SHP77 (cell line): ENCODE data around the gene ZNF484.
"Not testable (repeated sequence)": the region's sequence is repeated elsewhere in the genome, so short reads cannot be mapped to it uniquely, and the experiment has no call there.

Experiments
- DNase-seq, 2 experiments: peaks; one replicate each; lab custom pipeline; 2025; lab: John Stamatoyannopoulos, UW

ZNF484 gene

DNA sequence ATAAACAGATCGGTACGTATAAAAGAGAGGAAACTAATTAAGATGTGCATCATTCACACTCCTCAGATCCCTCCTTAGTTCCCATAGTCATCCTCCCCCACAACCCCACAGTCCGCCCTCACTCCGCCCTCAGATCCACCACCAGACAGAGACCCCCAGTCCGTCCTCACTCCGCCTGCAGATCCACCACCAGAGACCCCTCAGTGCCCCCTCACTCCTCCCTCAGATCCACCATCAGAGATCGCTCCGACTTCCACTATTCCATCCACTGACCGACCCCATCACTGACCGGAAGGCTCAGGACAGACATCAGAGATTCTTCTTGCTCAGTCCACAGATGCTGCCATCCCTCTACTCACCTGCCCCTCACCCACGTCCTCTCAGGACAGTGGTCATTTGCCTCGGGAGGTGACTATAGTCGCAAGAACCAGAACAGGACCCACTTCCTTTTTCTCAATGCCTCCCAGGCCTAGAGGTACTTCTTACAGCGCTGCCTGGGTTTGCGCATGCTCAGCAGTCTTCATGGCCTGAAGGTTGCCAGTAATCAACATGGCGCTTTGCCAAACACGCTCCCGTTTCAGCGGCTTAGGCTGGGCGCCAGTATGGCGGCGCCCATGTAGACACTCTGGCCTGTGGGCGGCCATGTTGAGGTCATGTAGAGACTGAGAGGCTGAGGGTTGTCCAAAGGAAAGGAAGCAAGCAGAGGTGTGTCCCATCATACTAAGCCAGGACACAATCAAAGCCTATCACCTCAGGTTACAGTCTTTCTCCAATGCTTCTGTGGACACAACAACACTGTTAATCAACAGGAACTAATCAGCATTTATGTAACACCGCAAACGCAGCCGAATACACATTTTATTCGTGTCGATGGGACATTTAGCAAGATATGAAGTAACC, at the start of gene ZNF484:
TSS of gene ZNF484 (minus strand) at position 508 of the 900 bp plus-strand sequence. CDS start 3,009 bp downstream, outside the sequence.
- peak; percentile 96 to 99 for DNase-seq

DNA sequence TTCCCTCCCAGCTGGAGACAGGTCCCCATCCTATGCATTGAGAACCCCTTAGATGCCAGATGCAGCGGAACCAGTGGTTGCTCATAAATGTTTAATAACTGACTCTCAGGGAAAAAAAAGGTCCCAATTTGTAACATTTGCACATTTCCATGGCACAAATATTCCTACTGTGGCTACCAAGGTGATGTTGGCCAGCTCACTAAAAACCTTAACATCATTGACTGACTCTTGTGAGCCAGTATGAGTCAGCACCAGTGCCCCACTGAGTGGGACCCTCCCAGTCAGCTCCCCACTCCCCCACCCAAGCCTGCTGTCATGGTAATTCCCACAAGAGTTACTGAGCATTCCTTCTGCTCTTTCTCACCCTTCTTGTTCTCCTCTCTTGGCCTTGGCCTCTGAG, 42.6 kb upstream of the ZNF484 start:
- DNase-seq, result no peak

DNA sequence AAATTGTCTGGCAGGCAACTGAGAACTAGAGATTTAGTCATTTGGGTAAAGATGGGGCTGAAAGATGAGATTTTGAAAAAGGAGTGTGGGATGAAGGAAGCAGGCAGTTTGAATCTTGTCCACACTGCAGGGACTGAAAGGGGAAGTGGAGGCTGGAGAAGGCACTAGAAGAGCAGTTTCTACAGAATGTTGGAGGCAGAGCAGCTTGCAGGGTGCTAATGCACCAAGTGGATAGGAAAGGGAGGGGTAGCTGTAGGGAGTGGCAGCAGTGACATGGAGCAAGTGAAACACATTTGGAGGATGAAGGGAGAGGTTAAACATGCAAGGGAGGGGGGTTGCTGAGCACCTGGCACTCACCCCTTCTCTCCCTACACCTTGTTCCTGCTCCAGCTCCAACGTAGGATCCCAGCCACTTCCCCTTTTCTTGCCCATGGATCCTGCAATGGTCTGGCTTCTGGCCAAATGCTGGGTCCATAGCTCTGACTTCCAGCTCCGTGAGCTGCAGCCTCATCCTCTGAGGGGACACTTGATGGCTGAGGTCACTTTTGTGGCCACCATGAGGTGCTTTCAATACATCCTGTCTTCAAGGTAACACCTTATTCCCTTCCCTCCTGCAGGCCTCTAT, 39.5 kb upstream of the ZNF484 start:
- peak; percentile 10 to 16 for DNase-seq

DNA sequence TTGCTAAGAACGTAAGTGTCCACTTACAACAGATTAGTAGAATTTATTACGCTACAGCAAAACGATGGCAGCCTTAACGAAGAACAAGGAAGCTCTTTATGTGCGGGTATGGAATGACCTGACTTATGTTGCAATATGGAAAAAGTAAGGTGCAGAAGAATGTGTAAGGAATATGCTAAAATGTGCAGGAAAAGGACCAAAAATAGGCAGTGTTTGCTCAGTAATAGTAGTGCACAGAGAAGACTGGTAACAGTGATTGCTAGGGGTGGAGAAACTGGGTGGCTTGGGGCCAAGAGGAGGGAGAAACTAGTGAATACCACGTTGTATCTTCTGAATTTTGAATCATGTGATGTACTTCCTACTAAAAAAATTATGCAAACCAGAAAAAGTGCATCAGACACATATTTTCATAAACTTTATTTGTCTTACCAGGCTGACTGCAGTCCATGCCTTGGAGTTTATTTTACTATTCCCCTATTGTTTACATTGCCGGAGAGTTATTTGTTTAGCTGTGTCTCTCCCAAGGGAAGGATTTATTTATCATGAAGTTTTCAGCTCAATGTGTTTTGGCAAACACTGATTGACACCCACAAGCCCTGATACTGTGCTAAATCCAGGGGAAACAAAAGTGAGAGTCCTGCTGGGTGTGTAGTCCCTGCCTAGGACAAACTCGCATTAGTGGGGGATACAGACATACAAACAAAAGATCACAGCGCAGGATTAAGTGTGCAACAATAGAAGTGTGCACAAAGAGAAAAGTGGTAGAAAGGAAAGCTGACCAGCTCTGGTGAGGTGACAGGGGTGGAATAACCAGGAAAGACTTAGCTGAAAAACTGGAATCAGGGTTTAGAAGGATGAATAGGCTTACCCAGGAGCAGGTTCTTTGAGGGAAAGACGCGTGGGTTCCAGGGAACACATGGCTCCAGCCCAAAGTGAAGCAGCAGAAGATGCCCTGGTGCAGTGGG, 34.0 kb upstream of the ZNF484 start:
- no peak for DNase-seq

DNA sequence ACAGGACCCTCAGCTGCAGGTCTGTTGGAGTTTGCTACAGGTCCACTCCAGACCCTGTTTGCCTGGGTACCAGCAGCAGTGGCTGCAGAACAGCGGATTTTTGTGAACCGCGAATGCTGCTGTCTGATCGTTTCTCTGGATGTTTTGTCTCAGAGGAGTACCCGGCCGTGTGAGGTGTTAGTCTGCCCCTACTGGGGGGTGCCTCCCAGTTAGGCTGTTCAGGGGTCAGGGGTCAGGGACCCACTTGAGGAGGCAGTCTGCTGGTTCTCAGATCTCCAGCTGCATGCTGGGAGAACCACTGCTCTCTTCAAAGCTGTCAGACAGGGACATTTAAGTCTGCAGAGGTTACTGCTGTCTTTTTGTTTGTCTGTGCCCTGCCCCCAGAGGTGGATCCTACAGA, 27.3 kb upstream of the ZNF484 start:
- DNase-seq, result not testable (repeated sequence)

DNA sequence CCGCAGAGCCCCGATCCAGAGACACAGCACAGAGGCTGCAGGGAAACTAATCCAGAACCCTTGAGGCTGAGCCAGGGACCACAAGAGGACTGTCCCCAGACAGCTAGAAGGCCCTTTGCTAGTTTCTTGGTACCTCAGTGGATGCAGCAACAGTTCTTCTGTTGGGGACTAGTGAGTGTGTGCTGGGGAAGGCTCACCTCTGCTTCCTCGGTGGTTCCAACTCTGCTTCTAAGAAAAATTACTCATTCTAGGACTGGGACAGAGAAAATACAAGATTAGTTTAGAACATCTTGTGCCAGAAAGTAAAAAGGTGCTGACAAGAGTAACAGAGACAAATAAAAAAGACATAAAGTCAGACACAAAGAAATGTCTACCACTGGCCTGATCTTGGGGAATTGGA, 19.5 kb upstream of the ZNF484 start:
- DNase-seq, result no peak

DNA sequence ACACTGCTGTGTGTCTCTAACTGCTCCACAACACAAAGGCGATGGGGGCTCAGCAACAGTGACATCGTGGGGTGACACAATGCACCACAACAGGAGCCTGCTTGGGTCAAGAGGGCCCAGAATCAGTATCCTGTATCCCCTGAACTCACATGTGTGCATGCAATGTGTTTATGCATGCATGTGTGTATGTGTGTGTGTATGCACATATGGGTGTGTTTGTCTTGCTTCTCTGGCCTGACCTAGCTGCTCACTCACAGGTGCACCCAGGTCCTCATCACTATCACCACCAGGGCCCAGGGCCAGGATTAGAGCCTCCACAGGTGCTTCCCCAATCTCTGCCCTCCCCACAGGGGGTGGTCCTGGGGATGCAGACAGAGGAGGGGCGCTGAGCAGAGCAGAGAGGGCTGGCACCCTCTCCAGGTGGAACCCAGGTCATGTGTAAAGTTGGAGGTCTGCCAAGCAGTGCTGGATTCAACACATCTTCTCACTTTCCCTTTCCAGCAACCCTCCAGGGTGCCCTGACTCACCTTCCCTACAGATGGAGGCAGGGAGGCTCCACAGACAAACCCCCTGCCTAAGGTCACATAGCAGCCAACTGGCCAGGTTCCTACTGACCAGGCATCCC, 18.1 kb upstream of the ZNF484 start:
- DNase-seq, result no peak

DNA sequence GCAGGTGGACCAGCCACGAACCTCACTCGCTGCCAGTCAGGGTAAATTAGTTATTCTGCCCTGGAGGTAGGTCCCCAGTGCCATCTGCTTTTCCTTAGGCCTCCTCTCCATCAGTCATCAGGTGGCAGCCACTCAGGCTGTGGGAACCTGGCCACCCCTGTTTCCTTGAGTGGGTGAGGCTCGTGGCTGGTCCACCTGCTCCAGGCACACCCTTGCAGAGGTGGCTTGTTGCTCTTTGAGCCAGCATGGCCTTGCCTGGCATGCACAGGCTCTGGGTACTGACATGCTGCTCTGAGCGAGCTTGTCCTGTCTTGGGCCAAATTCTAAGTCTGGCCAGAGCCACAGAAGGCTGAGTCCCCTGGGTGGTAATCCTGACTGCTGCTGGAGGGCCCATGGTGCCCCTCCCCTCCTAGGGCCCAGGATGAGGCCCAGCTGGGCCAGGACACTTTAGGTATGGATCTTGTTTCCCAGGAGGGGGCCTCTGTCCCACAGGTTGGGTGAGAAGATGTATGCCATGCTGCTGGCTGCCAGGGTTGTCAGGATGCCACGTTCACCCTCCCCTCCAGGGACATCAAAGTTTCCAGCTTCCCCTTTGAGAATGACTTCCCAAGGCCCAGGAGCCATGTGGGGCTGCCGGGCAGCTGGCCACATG, 17.0 kb upstream of the ZNF484 start:
- no peak for DNase-seq

DNA sequence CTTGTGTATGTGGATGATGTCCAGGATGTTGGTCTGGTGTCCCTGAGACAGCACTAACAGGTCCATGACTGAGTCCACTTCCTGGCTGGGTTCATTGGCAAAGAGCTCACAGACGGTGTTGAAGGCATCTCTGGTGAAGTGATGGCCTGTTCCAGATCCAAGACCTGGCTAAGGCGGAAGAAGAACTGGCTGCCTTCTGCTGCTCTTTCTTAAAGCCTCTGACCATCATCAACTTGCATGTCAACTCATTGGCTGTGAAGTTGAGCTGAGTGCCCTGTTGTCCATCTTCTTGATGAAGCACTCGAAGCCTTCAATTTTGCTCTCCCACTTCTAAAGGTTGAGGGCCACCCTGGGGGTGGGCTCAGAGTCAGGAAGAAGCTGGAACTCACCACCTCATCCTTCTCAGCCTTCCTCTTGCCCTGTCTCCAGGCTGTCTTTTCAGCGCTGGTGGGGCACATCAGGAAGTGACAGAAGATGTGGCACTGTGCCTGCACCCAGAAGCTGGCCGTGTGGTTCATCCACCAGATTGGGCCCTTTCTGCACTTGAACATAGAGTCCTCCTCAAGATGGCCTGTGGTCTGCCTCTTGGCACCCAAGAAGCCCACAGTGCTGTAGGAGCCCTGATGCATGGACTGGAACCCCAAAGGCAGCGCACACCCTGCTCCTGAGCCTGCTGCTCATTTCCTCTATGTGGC, 16.2 kb upstream of the ZNF484 start:
- not testable (repeated sequence) for DNase-seq

DNA sequence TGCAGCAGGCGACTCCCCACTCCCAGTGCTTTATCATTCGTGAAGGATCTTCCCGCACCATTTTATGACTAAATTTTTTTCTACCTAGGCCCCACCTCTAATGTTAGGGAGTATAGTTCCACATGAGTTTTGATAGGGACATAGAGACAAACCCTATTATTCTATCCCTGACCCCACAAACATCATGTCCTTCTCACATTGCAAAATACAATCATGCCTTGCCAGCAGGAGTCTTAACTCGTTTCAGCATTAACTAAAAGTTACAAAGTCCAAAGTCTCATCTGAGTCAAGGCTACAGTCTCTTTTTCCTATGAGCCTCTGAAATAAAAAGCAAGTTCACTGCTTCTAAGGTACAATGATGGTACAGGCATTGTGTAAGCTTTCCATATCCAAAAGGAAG, 14.4 kb upstream of the ZNF484 start:
- DNase-seq, result not testable (repeated sequence)

DNA sequence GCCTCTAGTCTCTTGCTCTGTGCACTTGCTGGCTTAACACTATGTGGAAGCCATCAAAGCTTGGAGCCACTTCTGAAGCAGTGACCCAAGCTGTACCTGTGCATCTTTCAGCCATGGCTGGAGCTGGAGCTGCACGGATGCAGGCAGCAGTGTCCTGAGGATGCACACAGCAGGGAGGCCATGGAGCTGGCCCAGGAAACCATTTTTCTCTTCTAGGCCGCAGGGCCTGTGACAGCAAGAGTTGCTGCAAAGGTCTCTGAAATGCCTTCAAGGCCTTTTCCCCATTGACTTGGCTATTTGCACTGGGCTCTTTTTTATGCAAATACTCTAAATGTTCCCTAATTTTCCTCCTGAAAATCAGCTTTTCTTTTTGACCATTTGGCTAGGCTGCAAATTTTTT, 12.9 kb upstream of the ZNF484 start:
- DNase-seq, result no peak

DNA sequence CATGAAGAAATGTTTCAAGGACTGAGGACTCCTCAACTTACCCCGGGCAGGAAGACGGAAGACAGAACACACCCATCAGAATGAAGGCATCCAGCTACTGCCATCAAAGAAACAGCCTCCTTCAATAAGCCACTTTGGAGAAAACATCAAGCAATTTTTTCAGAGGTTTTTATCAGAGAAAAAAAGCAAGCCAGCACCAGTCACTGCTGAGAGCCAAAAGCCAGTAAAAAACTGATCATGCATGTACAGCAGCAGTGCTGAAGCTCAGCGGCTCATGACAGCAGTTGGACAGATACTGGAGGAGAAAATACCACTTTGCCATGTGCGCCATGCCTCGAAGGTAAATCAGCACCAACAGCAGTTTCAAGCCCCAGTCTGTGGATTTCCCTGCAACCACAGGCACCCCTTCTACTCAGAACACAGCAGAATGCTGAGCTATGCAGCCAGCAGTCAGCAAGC, 10.1 kb upstream of the ZNF484 start:
- DNase-seq, result no peak

DNA sequence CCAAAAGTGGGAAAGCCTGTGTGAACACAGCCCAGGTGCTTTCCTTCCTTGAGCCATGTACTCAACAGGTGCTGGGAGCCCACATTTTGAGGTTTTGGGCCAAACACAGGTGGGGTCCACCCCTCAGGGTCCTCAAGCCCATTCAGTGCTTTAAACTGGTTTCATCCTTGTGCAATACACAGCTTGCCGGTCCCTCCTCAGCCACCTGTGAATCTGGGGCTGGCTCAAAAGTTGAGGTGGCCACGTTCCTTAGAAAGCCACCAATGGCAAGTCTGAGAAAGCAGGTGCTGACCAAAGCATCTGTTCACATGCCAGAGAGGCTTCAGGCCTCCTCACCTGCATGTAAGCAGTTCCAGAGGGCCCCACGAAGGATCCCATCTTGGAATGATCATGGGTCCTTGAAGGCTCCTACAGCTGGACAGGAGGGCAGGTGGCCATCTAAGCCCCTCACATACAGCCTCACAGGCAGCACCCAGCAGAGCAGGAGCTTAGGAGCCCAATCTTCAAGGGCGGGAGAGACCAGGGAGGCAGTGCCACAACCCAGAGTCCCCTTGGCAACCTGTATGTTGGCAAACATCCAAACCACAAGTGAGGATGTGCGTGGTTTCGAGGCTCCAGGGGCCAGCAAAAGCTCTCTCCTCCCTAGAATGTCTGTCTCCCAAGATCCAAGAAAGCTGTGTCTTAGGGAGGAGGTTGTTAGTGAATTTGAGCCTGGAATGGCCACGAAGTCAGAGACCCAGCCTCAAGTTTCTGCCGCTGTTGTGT, 9.2 kb upstream of the ZNF484 start:
- DNase-seq, result not testable (repeated sequence)

DNA sequence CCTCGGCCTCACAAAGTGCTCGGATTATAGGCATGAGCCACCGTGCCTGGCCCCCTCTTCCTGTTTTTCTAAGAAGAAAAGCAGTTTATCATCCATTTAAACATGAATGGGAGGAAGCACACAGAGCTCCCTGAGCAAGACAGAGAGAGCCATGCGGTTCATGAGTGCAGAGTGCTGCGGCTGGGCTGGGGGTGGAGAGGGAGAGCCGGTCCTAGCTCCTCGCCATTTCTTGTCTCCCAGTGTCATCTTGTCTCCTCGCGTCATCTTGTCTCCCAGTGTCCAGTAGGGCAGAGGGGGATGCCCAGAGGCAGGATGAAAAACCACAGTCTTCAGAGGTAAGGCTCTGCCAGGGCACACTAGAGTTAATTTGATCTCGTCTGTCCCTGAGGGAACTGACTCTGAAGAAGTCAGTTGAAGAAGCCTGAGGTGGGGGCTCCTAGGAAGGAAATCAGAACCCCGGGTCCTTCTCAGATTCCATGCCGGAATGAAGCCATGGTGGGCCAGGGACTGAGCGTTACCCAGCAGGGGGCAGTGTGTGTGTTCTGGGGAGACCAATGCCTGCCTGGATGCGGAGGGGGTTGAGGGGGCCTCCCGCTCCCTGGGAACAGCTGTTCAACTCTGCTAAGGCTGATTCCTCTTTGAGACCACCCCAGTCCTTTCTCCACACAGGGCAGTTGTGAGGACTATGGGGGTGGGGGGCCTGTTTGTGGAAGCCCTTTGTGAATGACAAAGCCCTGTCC, 6.0 kb upstream of the ZNF484 start:
- DNase-seq, result not testable (repeated sequence)

DNA sequence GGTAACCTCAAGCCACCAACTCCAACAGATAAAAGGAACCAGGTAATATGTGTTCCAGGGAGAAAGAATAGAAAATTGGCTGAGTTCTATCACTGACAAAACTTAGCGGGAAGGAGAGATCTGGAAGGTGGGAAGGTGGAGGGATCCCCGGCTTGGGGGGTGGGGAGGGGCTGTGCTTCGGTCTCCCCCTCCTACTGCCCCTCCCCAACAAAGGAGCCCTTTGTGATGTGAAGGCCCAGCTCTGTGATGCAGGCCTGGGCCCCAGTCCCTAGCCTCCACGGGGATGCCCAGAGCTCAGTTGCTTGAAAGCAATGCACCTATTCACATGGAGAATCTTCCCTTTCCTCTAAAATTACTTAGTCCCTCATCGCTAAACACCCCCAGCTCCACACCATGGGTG, 4.4 kb upstream of the ZNF484 start:
- no peak for DNase-seq

DNA sequence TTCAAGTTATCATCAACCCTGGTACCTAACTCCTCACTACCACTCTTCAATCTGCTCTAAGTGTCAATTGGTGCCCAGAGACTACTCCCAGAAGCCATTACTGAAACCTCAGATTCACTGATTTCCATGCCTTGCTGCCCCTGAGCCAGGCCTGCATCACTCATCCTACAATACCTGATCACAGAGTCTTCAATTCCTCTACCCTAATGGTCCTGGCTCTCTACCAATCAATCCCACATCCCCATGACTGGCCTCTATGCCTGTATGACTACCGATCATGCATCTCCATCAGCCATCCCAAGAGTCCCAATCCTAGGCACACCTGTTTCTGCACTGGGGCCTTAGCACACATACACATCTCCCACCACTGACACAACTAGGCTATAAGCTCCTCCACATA, 2.5 kb downstream of the ZNF484 start:
- DNase-seq, result no peak

DNA sequence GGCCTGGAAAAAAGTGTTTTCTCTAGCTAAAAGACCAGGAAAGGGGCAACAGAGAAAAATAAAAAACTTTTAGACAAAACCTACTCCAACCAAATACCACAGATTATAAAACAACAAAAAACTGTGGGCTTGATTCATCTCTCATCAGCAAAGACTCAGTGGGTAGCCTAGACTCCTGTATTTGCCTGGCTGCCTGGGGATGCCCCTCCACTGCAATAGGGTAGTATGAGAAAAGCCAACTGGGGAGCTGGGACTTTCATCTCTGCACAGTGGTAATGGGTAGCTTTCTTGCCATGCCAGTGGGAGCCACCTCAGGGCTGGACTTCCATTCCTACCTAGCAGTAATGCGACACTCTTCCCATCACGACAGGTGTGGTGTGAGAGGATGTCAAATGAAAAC, 7.5 kb downstream of the ZNF484 start:
- DNase-seq, result no peak

DNA sequence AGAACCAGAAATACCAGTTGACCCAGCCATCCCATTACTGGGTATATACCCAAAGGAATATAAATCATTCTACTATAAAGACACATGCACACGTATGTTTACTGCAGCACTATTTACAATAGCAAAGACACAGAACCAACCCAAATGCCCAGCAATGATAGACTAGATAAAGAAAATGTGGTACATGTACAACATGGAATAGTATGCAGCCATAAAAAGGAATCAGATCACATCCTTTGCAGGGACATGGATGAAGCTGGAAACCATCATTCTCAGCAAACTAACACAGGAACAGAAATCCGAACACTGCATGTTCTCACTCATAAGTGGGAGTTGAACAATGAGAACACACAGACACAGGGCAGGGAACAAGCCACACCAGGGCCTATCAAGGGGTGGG, 11.2 kb downstream of the ZNF484 start:
- not testable (repeated sequence) for DNase-seq

DNA sequence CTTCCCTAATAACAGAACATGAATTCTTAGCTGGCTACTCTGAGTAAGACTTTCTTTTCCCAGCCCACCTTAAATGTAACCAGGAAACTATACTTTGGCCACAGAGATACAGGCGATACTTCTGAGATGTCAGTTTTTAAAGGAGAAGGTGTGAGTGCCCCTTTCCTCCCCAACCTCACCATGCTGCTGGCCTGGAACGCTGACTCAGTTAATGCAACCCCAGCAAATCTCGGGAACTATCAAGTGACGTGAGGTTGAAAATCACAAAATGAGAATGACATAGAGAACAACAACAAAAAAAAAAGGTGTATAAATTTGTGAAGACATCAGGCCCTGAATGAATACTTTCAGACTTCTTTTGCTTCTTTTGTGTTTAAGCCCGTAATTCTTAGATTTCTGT, 13.7 kb downstream of the ZNF484 start:
- DNase-seq, result no peak
